Transverse colon (tissue), 3 donors: Measurements from ENCODE around the gene SLC16A4.

Source experiments
- POLR2A ChIP-seq: fragments of 450-650 bp; IDR thresholded peaks from one replicate; pipeline ENCODE4 v1.6.1; 2016; ENCODE audit warnings: antibody characterized with exemption, mild to moderate bottlenecking, moderate library complexity
- TF ChIP-seq, protein P1 (sequence below), 5 experiments: fragments of 200-600 bp in 3 of 5; fragments of 450-650 bp in 2 of 5; sonication (generic) in 3 of 5; IDR thresholded peaks; 1 replicate in 2 of 5; 2 replicates in 3 of 5; pipeline ENCODE4 v1.5.1; 2016 to 2017; ENCODE audit warnings: antibody characterized with exemption in 5 of 5, inconsistent platforms in 3 of 5, mild to moderate bottlenecking in 2 of 5, moderate library complexity in 1 of 5

DNA sequence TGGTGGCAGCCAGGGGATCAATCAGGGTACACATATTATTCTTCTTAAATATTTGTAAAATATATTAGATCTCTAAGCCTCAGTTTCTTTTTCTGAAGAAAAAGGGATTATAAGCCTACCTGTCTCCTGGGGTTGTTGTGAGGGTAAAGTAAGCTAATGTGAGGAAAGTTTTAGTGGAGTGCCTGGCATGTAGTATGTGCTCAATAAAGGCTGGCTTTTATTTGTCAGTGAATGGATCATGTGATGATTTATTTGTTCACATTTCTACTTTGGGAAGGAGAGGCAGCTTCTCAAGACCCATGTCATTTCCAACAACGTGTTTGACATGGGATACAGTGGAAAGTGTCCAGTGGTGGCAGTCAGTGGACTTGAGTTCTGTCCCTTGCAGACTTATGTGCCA lies 64.0 kb downstream of the SLC16A4 start:
- TF ChIP-seq, protein P1, sequence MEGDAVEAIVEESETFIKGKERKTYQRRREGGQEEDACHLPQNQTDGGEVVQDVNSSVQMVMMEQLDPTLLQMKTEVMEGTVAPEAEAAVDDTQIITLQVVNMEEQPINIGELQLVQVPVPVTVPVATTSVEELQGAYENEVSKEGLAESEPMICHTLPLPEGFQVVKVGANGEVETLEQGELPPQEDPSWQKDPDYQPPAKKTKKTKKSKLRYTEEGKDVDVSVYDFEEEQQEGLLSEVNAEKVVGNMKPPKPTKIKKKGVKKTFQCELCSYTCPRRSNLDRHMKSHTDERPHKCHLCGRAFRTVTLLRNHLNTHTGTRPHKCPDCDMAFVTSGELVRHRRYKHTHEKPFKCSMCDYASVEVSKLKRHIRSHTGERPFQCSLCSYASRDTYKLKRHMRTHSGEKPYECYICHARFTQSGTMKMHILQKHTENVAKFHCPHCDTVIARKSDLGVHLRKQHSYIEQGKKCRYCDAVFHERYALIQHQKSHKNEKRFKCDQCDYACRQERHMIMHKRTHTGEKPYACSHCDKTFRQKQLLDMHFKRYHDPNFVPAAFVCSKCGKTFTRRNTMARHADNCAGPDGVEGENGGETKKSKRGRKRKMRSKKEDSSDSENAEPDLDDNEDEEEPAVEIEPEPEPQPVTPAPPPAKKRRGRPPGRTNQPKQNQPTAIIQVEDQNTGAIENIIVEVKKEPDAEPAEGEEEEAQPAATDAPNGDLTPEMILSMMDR (IDR thresholded peaks at IDR 0.05), result no peak
- no peak for TF ChIP-seq POLR2A
